Keratinocyte (primary cell): ENCODE results near the gene DIS3L2.

ENCODE experiments used
- CTCF ChIP-seq, 3 experiments: IDR thresholded peaks in 1 of 3; conservative IDR thresholded peaks in 1 of 3; optimal IDR thresholded peaks in 1 of 3; 2 replicates in 2 of 3; 3 replicates in 1 of 3; pipeline versions ENCODE3 to v1.5.1; 2011; ENCODE audit warnings: low read length in 3 of 3, mild to moderate bottlenecking in 3 of 3, moderate library complexity in 2 of 3, control low read depth in 1 of 3, inconsistent platforms in 1 of 3; ENCODE audit not compliant: insufficient read depth in 2 of 3; ENCODE audit errors: extremely low read depth in 1 of 3
- EZH2 ChIP-seq: IDR thresholded peaks from one replicate; pipeline ENCODE4 v1.6.1; 2012; ENCODE audit warnings: inconsistent platforms, mild to moderate bottlenecking, low read length, moderate library complexity

- TF ChIP-seq EZH2 = no peak
- no peak for TF ChIP-seq CTCF (optimal IDR thresholded peaks at IDR 0.05 in 1 of 3, IDR thresholded peaks at IDR 0.05 in 1 of 3, conservative IDR thresholded peaks at IDR 0.05 in 1 of 3; ENCODE audit: extremely low read depth in 1 of 3, insufficient read depth in 2 of 3, low read length in 3 of 3)
Observed at GRCh38 chr2:232094883-232095282, 133.4 kb downstream of the DIS3L2 start.
